SK-N-SH (cell line): ENCODE measurements around the gene PHLPP1.

Experiments
- EP300 ChIP-seq, 2 experiments: IDR thresholded peaks; 2 replicates each; pipeline versions ENCODE4 v1.4.0 to v1.6.1; 2012; ENCODE audit warnings: borderline replicate concordance in 1 of 2, low read depth in 1 of 2, low read length in 1 of 2
- FOXJ3 ChIP-seq: sonication (generic); formaldehyde crosslinking; IDR thresholded peaks from 2 replicates; pipeline ENCODE4 v1.5.1; 2020; ENCODE audit warnings: mild to moderate bottlenecking, missing genetic modification reagents
- FOXM1 ChIP-seq: IDR thresholded peaks from 2 replicates; pipeline ENCODE4 v1.4.0; 2012; ENCODE audit warnings: low read depth, mild to moderate bottlenecking
- MAX ChIP-seq: IDR thresholded peaks from 2 replicates; pipeline ENCODE4 v1.4.0; 2012; ENCODE audit warnings: low read depth
- NFIC ChIP-seq: IDR thresholded peaks from 2 replicates; pipeline ENCODE4 v1.4.0; 2012; ENCODE audit warnings: borderline replicate concordance
- POLR2AphosphoS5 ChIP-seq: IDR thresholded peaks from 2 replicates; pipeline ENCODE4 v1.6.1; 2012; ENCODE audit warnings: low read depth, low read length
- RAD21 ChIP-seq: IDR thresholded peaks from 2 replicates; pipeline ENCODE4 v1.6.1; 2012; ENCODE audit warnings: mild to moderate bottlenecking, low read length
- RCOR1 ChIP-seq: fragments of 150-350 bp; IDR thresholded peaks from 2 replicates; pipeline ENCODE4 v1.6.1; 2017; ENCODE audit warnings: antibody characterized with exemption, low read length
- SIN3A ChIP-seq: IDR thresholded peaks from 2 replicates; pipeline ENCODE4 v1.6.1; 2012; ENCODE audit warnings: low read depth, mild to moderate bottlenecking, low read length, moderate library complexity, borderline replicate concordance
- SMC3 ChIP-seq: IDR thresholded peaks from 2 replicates; pipeline ENCODE4 v1.6.1; 2012; ENCODE audit warnings: low read depth, low read length, improper control_type of control experiment
- TAF1 ChIP-seq: IDR thresholded peaks from 2 replicates; pipeline ENCODE4 v1.6.1; 2012; ENCODE audit warnings: low read depth, mild to moderate bottlenecking, low read length, moderate library complexity, borderline replicate concordance
- YY1 ChIP-seq: IDR thresholded peaks from 2 replicates; pipeline ENCODE4 v1.4.0; 2012; ENCODE audit warnings: low read depth, mild to moderate bottlenecking
- TF ChIP-seq, protein P1 (sequence below): fragments of 200-600 bp; sonication (generic); IDR thresholded peaks from 2 replicates; pipeline ENCODE4 v1.6.1; 2017; ENCODE audit warnings: antibody characterized with exemption, mild to moderate bottlenecking, moderate library complexity
- TF ChIP-seq, protein P2 (sequence below): IDR thresholded peaks from 2 replicates; pipeline ENCODE4 v1.4.0; 2012; ENCODE audit warnings: low read depth, borderline replicate concordance

GRCh38 chr18:62683935-62684334 is 31.4 kb upstream of the PHLPP1 start:
- TF ChIP-seq, protein P1, sequence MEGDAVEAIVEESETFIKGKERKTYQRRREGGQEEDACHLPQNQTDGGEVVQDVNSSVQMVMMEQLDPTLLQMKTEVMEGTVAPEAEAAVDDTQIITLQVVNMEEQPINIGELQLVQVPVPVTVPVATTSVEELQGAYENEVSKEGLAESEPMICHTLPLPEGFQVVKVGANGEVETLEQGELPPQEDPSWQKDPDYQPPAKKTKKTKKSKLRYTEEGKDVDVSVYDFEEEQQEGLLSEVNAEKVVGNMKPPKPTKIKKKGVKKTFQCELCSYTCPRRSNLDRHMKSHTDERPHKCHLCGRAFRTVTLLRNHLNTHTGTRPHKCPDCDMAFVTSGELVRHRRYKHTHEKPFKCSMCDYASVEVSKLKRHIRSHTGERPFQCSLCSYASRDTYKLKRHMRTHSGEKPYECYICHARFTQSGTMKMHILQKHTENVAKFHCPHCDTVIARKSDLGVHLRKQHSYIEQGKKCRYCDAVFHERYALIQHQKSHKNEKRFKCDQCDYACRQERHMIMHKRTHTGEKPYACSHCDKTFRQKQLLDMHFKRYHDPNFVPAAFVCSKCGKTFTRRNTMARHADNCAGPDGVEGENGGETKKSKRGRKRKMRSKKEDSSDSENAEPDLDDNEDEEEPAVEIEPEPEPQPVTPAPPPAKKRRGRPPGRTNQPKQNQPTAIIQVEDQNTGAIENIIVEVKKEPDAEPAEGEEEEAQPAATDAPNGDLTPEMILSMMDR = no peak
- TF ChIP-seq NFIC (no peak), RCOR1 (no peak), SMC3 (no peak), MAX (no peak), YY1 (no peak), POLR2AphosphoS5 (no peak), EP300 (IDR thresholded peaks at IDR 0.05; ENCODE audit: borderline replicate concordance in 1 of 2, low read depth in 1 of 2, low read length in 1 of 2) (no peak), SIN3A (no peak), RAD21 (no peak), FOXM1 (no peak), FOXJ3 (CRISPR knock-in tag) (no peak), TAF1 (no peak)
- TF ChIP-seq, protein P2, sequence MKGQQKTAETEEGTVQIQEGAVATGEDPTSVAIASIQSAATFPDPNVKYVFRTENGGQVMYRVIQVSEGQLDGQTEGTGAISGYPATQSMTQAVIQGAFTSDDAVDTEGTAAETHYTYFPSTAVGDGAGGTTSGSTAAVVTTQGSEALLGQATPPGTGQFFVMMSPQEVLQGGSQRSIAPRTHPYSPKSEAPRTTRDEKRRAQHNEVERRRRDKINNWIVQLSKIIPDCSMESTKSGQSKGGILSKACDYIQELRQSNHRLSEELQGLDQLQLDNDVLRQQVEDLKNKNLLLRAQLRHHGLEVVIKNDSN = no peak
